OCI-LY3 (cell line): ENCODE measurements around the gene SYT2.

Experiments
- CTCF ChIP-seq: fragments of 200-600, 300-600 bp; sonication (generic); IDR thresholded peaks from 2 replicates; pipeline ENCODE4 v1.5.1; 2014; ENCODE audit warnings: antibody characterized with exemption, low read length, low read depth
- EZH2phosphoT487 ChIP-seq: fragments of 200-600 bp; shearing (Covaris generic); IDR thresholded peaks from 2 replicates; pipeline ENCODE4 v1.6.1; 2018; ENCODE audit warnings: antibody characterized with exemption, mixed run types, low read depth

DNA sequence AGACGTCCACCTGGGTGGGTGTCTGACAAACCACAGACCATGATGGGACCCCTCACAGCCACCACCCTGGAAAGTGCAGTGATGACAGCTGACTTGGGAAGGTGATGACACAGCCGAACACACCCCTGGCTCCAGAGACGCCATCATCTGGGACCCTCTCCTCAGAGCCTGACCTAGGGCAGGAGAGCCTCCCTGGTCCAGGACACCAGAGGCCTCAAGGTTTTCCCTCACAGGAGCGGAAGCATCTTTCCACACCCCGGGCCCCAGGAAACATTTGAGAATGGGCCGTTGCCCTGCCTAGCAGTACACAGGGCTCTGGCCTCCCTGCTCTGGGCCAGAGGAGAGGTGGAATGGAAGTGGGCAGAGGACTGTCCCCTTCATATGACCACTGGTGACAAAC, 79.7 kb downstream of the SYT2 start:
- TF ChIP-seq CTCF (no peak), EZH2phosphoT487 (no peak)
